DOHH2 (cell line): ENCODE measurements around the gene B4GALT4.

Experiments
- EZH2phosphoT487 ChIP-seq: fragments of 200-600 bp; sonication (generic); IDR thresholded peaks from 2 replicates; pipeline ENCODE4 v1.6.1; 2017; ENCODE audit warnings: borderline replicate concordance, mild to moderate bottlenecking, antibody characterized with exemption, low read length, moderate library complexity, mixed read lengths
- TF ChIP-seq, protein P1 (sequence below): fragments of 200-600 bp; sonication (generic); IDR thresholded peaks from one replicate; pipeline ENCODE4 v1.5.1; 2014; ENCODE audit warnings: antibody characterized with exemption, mild to moderate bottlenecking, low read depth, low read length; ENCODE audit not compliant: poor library complexity, severe bottlenecking

- TF ChIP-seq, protein P1, sequence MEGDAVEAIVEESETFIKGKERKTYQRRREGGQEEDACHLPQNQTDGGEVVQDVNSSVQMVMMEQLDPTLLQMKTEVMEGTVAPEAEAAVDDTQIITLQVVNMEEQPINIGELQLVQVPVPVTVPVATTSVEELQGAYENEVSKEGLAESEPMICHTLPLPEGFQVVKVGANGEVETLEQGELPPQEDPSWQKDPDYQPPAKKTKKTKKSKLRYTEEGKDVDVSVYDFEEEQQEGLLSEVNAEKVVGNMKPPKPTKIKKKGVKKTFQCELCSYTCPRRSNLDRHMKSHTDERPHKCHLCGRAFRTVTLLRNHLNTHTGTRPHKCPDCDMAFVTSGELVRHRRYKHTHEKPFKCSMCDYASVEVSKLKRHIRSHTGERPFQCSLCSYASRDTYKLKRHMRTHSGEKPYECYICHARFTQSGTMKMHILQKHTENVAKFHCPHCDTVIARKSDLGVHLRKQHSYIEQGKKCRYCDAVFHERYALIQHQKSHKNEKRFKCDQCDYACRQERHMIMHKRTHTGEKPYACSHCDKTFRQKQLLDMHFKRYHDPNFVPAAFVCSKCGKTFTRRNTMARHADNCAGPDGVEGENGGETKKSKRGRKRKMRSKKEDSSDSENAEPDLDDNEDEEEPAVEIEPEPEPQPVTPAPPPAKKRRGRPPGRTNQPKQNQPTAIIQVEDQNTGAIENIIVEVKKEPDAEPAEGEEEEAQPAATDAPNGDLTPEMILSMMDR, result no peak
- TF ChIP-seq EZH2phosphoT487, result no peak
Observed at GRCh38 chr3:119239206-119239820, 1.4 kb downstream of the B4GALT4 start.
